Hematopoietic multipotent progenitor cell treated with erythropoietin and hydrocortisone succinate and interleukin-3 and kit ligand, for 17 days (in vitro differentiated cells): ENCODE data around the gene DEGS1.
"Not testable (repeated sequence)": the region's sequence is repeated elsewhere in the genome, so short reads cannot be mapped to it uniquely, and the experiment has no call there.

Experiments
- DNase-seq: peaks from one replicate; pipeline ENCODE4 v3.0.0-alpha.2; 2015; ENCODE audit warnings: low spot score

DEGS1 gene

GRCh38 chr1:224181453-224181810 is 1.6 kb upstream of the DEGS1 start:
- DNase-seq = no peak

GRCh38 chr1:224182057-224182865 is 779 bp upstream of the DEGS1 start:
- no peak for DNase-seq

- DNase-seq = peak; percentile 55
These were observed 712 bp downstream of the DEGS1 start for GRCh38 chr1:224183591-224184312.

GRCh38 chr1:224185208-224185607 is 2.2 kb downstream of the DEGS1 start:
- no peak for DNase-seq

- no peak for DNase-seq
These were observed 5.2 kb downstream of the DEGS1 start for GRCh38 chr1:224188286-224188685.

GRCh38 chr1:224189561-224189960 is 6.5 kb downstream of the DEGS1 start:
- DNase-seq = no peak

- DNase-seq = no peak
These were observed 9.2 kb downstream of the DEGS1 start for GRCh38 chr1:224192082-224192788.

- DNase-seq = no peak
These were observed 10.4 kb downstream of the DEGS1 start for GRCh38 chr1:224193319-224193966.

GRCh38 chr1:224196813-224197600 is 14.0 kb downstream of the DEGS1 start:
- no peak for DNase-seq

GRCh38 chr1:224198572-224198971 is 15.5 kb downstream of the DEGS1 start:
- no peak for DNase-seq

GRCh38 chr1:224199679-224200078 is 16.6 kb downstream of the DEGS1 start:
- no peak for DNase-seq

GRCh38 chr1:224201383-224201782 is 18.3 kb downstream of the DEGS1 start:
- DNase-seq = no peak

- DNase-seq = no peak
These were observed 18.8 kb downstream of the DEGS1 start for GRCh38 chr1:224201853-224202252.

GRCh38 chr1:224203243-224204016 is 20.4 kb downstream of the DEGS1 start:
- DNase-seq = no peak

- no peak for DNase-seq
These were observed 22.4 kb downstream of the DEGS1 start for GRCh38 chr1:224205438-224205840.

- DNase-seq = not testable (repeated sequence)
These were observed 23.0 kb downstream of the DEGS1 start for GRCh38 chr1:224205931-224206538.

- peak; percentile 43 for DNase-seq
These were observed 28.3 kb downstream of the DEGS1 start for GRCh38 chr1:224211206-224211962.

- no peak for DNase-seq
These were observed 29.6 kb downstream of the DEGS1 start for GRCh38 chr1:224212618-224213061.

- DNase-seq = no peak
These were observed 30.5 kb downstream of the DEGS1 start for GRCh38 chr1:224213438-224214119.
